Measurements from ENCODE around the gene PPTC7.
A peak's percentile ranks its signal among the peaks of the same experiment; 100 is the strongest.

DNA sequence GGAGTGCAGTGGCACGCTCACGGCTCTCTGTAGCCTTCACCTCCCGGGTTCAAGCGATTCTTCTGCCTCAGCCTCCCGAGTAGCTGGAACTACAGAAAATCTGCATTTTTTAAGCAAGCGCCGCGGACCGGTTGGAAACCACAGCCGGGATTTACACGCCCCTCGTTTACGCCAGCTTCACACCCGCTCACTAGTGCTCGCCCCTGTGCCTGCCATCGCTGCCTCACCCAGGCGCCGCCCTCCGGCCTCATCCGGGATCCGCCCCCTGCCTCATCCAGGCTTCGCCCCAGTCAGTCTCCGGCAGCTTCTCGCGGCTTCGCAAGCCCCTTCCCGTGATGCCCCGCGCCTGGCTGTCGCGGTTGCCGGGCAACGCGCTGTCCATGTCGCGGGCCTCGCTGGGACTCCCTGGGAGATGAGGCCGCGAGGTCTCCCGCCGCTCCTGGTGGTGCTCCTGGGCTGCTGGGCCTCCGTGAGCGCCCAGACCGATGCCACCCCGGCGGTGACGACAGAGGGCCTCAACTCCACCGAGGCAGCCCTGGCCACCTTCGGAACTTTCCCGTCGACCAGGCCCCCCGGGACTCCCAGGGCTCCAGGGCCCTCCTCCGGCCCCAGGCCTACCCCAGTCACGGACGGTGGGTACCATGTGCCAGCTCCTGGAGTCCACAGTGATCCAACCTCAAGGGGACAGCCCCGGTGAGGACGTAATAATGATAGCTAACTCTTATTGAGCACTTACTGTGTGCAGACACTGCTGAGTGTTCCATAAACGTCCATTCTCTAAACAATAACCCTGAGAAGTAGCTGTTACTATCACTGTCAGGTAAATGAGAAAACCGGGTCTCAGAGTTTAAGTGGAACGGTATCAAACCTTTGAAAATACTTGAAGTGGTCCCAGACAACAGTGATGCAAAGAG lies 30.9 kb upstream of the PPTC7 start, which contains the start of gene TCTN1:
- TF ChIP-seq POLR2AphosphoS5 (IDR thresholded peaks at IDR 0.05; ENCODE audit: low read length) (peak; percentile 80), ZBTB40 (IDR thresholded peaks at IDR 0.05; ENCODE audit: borderline replicate concordance) (no peak), SRF (IDR thresholded peaks at IDR 0.05; ENCODE audit: low read depth in 2 of 2, low read length in 2 of 2) (no peak), CTCF (IDR thresholded peaks at IDR 0.05 in 2 of 3, conservative IDR thresholded peaks at IDR 0.05 in 1 of 3; ENCODE audit: control insufficient read depth in 2 of 3, extremely low read depth in 1 of 3, insufficient read depth in 1 of 3, low read depth in 3 of 3, low read length in 3 of 3) (no peak), POLR2A (IDR thresholded peaks at IDR 0.05; ENCODE audit: low read depth, low read length) (peak; percentile 95), IRF5 (IDR thresholded peaks at IDR 0.05; ENCODE audit: borderline replicate concordance) (no peak), EP300 (IDR thresholded peaks at IDR 0.05; ENCODE audit: borderline replicate concordance in 1 of 2, control insufficient read depth in 1 of 2, low read depth in 2 of 2, low read length in 2 of 2) (no peak), CHD4 (IDR thresholded peaks at IDR 0.05) (no peak), EZH2 (IDR thresholded peaks at IDR 0.05; ENCODE audit: borderline replicate concordance, control insufficient read depth, low read depth, low read length) (no peak), HDGF (IDR thresholded peaks at IDR 0.05) (no peak; the same call in none of the 2 replicates), EED (IDR thresholded peaks at IDR 0.05; ENCODE audit: low read depth) (no peak; the same call in 1 of the 2 replicates)
- TF ChIP-seq, protein P1, sequence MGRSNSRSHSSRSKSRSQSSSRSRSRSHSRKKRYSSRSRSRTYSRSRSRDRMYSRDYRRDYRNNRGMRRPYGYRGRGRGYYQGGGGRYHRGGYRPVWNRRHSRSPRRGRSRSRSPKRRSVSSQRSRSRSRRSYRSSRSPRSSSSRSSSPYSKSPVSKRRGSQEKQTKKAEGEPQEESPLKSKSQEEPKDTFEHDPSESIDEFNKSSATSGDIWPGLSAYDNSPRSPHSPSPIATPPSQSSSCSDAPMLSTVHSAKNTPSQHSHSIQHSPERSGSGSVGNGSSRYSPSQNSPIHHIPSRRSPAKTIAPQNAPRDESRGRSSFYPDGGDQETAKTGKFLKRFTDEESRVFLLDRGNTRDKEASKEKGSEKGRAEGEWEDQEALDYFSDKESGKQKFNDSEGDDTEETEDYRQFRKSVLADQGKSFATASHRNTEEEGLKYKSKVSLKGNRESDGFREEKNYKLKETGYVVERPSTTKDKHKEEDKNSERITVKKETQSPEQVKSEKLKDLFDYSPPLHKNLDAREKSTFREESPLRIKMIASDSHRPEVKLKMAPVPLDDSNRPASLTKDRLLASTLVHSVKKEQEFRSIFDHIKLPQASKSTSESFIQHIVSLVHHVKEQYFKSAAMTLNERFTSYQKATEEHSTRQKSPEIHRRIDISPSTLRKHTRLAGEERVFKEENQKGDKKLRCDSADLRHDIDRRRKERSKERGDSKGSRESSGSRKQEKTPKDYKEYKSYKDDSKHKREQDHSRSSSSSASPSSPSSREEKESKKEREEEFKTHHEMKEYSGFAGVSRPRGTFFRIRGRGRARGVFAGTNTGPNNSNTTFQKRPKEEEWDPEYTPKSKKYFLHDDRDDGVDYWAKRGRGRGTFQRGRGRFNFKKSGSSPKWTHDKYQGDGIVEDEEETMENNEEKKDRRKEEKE (IDR thresholded peaks at IDR 0.05) = no peak
- TF ChIP-seq, protein P2, sequence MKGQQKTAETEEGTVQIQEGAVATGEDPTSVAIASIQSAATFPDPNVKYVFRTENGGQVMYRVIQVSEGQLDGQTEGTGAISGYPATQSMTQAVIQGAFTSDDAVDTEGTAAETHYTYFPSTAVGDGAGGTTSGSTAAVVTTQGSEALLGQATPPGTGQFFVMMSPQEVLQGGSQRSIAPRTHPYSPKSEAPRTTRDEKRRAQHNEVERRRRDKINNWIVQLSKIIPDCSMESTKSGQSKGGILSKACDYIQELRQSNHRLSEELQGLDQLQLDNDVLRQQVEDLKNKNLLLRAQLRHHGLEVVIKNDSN (IDR thresholded peaks at IDR 0.05; ENCODE audit: borderline replicate concordance, extremely low read length, insufficient read depth, low read depth, low read length) = no peak

Data from GM12878 (cell line).